ENCODE data around the gene FUCA1.

- no peak for TF ChIP-seq EZH2phosphoT487 (IDR thresholded peaks at IDR 0.05; ENCODE audit: low read depth)
- no peak for TF ChIP-seq CTCF (IDR thresholded peaks at IDR 0.05; ENCODE audit: low read depth, low read length)
Observed at GRCh38 chr1:23905461-23906025, 37.5 kb upstream of the FUCA1 start.
